GM23338 (cell line): ENCODE results near the gene TMEM250. TPM values are rescaled to one million over a fixed set of nuclear protein-coding genes. Genes with fewer than 3 reads are reported as not detected.

Experiments
- ATAC-seq: fragments of 200-7000 bp; cut with Tn5 transposase; 3 replicates; pipeline ENCODE4 v1.9.1; 2020
- DNase-seq: peaks from one replicate; pipeline ENCODE4 v3.0.0-alpha.2; 2015; ENCODE audit warnings: low spot score
- H2AFZ ChIP-seq: fragments of 200-600 bp; sonication (generic); 2 replicates; pipeline ENCODE4 v1.8.0; 2016; ENCODE audit warnings: antibody characterized with exemption, mild to moderate bottlenecking, moderate library complexity
- H3F3A ChIP-seq: fragments of 200-600 bp; sonication (generic); replicated peaks from 2 replicates; pipeline ENCODE4 v1.8.0; 2017; ENCODE audit warnings: antibody characterized with exemption, mixed run types, low read depth
- H3K27ac ChIP-seq: fragments of 200-600 bp; sonication (generic); 2 replicates; pipeline ENCODE4 v1.6.1; 2016; ENCODE audit warnings: low read depth
- H3K27me3 ChIP-seq: fragments of 200-600 bp; sonication (generic); 2 replicates; pipeline ENCODE4 v1.8.0; 2016; ENCODE audit warnings: mild to moderate bottlenecking, mixed run types, moderate library complexity; ENCODE audit not compliant: insufficient read depth
- H3K36me3 ChIP-seq: fragments of 200-600 bp; sonication (generic); 2 replicates; pipeline ENCODE4 v1.8.0; 2016; ENCODE audit warnings: mild to moderate bottlenecking; ENCODE audit not compliant: insufficient read depth
- H3K4me1 ChIP-seq: fragments of 200-600 bp; sonication (generic); 2 replicates; pipeline ENCODE4 v1.8.0; 2016; ENCODE audit warnings: mild to moderate bottlenecking, moderate library complexity; ENCODE audit not compliant: insufficient read depth
- H3K4me2 ChIP-seq: fragments of 200-600 bp; sonication (generic); 2 replicates; pipeline ENCODE4 v1.7.1; 2017; ENCODE audit warnings: mixed run types
- H3K4me3 ChIP-seq: fragments of 200-600 bp; sonication (generic); 2 replicates; pipeline ENCODE4 v1.6.1; 2016; ENCODE audit warnings: mixed run types
- H3K79me2 ChIP-seq: fragments of 200-600 bp; sonication (generic); replicated peaks from 2 replicates; pipeline ENCODE4 v1.8.0; 2017; ENCODE audit warnings: mild to moderate bottlenecking; ENCODE audit not compliant: insufficient read depth
- H3K9me2 ChIP-seq: fragments of 200-600 bp; sonication (generic); 2 replicates; pipeline ENCODE4 v1.8.0; 2017; ENCODE audit not compliant: insufficient read depth
- H4K20me1 ChIP-seq: fragments of 200-600 bp; sonication (generic); replicated peaks from 2 replicates; pipeline ENCODE4 v1.8.0; 2017; ENCODE audit warnings: mild to moderate bottlenecking; ENCODE audit not compliant: insufficient read depth
- H3K27ac Mint-ChIP-seq: 2 replicates; pipeline ENCODE4 v1.8.0; 2020; ENCODE audit warnings: inconsistent platforms, mild to moderate bottlenecking, moderate library complexity, mixed read lengths
- H3K27me3 Mint-ChIP-seq: 3 replicates; pipeline ENCODE4 v1.8.0; 2022; ENCODE audit warnings: low read depth, mild to moderate bottlenecking, moderate library complexity, mixed read lengths, inconsistent platforms; ENCODE audit not compliant: insufficient read depth, poor library complexity
- H3K36me3 Mint-ChIP-seq: 3 replicates; pipeline ENCODE4 v1.8.0; 2021; ENCODE audit warnings: low read depth, mild to moderate bottlenecking, inconsistent platforms, moderate library complexity, mixed read lengths
- H3K4me1 Mint-ChIP-seq: 3 replicates; pipeline ENCODE4 v1.8.0; 2020; ENCODE audit warnings: mild to moderate bottlenecking, inconsistent platforms, mixed read lengths
- H3K4me3 Mint-ChIP-seq: 3 replicates; pipeline ENCODE4 v1.8.0; 2021; ENCODE audit warnings: moderate library complexity, mild to moderate bottlenecking, inconsistent platforms, mixed read lengths
- H3K9me3 Mint-ChIP-seq: 3 replicates; pipeline ENCODE4 v1.8.0; 2020; ENCODE audit warnings: moderate library complexity, mild to moderate bottlenecking, inconsistent platforms, mixed read lengths
- JUNB ChIP-seq: IDR thresholded peaks from one replicate; pipeline ENCODE4 v1.6.1; 2016; ENCODE audit warnings: antibody characterized with exemption; ENCODE audit not compliant: unreplicated experiment
- POLR2AphosphoS5 ChIP-seq: IDR thresholded peaks from 2 replicates; pipeline ENCODE4 v1.6.1; 2016; ENCODE audit warnings: antibody characterized with exemption, low read depth
- ZNF114 ChIP-seq: fragments of 250-450 bp; sonication (Bioruptor Pico); IDR thresholded peaks from 2 replicates; pipeline ENCODE4 v1.5.0; 2020; ENCODE audit warnings: mild to moderate bottlenecking, moderate library complexity
- ZNF331 ChIP-seq: fragments of 250-450 bp; sonication (Bioruptor Pico); IDR thresholded peaks from 2 replicates; pipeline ENCODE4 v1.5.0; 2020; ENCODE audit warnings: low read depth, mild to moderate bottlenecking, moderate library complexity
- ZNF462 ChIP-seq: fragments of 250-450 bp; sonication (Bioruptor Pico); IDR thresholded peaks from 2 replicates; pipeline ENCODE4 v1.5.0; 2020; ENCODE audit warnings: mild to moderate bottlenecking, moderate library complexity
- polyA plus RNA-seq: library from polyadenylated mRNA; unstranded; fragments of >200 nt; fragmentation: Nextera tagmentation; extraction: Ambion mirVana; gene quantifications from 2 replicates; pipeline ENCODE4 v1.2.1, GENCODE V29; 2016
- total RNA-seq: library from RNA; depleted of rRNA; stranded (reverse); fragments of >200 nt; shearing (Covaris generic); gene quantifications from 2 replicates; pipeline ENCODE4 v1.2.3, GENCODE V29; 2014

The TMEM250 gene
- total and polyA plus RNA-seq, 2 experiments from 2014 or later: 12.2 to 39.2 TPM

GRCh38 chr9:136121801-136122200 lies 3.1 kb upstream of the TMEM250 start:
- peaks cover 4% of the 10 kb centered on the region; the same call in 1 of the 2 replicates for H3K9me2 ChIP-seq
- Mint-ChIP-seq H3K4me1 (no peaks in the 10 kb centered on the region), H3K4me3 (no peak overlapping the region), H3K27ac (no peak overlapping the region), H3K9me3 (no peaks in the 10 kb centered on the region), H3K36me3 (no peaks in the 10 kb centered on the region), H3K27me3 (peaks cover 10% of the 10 kb centered on the region)
- H3K4me3 ChIP-seq: no peak overlapping the region
- H3K27ac ChIP-seq: no peak overlapping the region
- no peaks in the 10 kb centered on the region for H3K36me3 ChIP-seq
- peaks cover 4% of the 10 kb centered on the region; the same call in 1 of the 2 replicates for H3K4me1 ChIP-seq
- ATAC-seq (no peak), DNase-seq (no peak)
- H3K79me2 ChIP-seq: no peaks in the 10 kb centered on the region; the same call in 1 of the 2 replicates
- no peak overlapping the region for H3K4me2 ChIP-seq
- H2AFZ ChIP-seq: no peak overlapping the region
- peaks cover 4% of the 10 kb centered on the region; the same call in 1 of the 2 replicates for H3F3A ChIP-seq
- H4K20me1 ChIP-seq: no peaks in the 10 kb centered on the region; the same call in 1 of the 2 replicates
- TF ChIP-seq JUNB: no peak
- TF ChIP-seq ZNF114 (CRISPR knock-in tag): no peak
- TF ChIP-seq ZNF331 (CRISPR knock-in tag): no peak
- no peaks in the 10 kb centered on the region for H3K27me3 ChIP-seq

- no peak overlapping the region for H3K27ac Mint-ChIP-seq
- H3F3A ChIP-seq: peaks cover 4% of the 10 kb centered on the region; the same call in 1 of the 2 replicates
- no peak overlapping the region for H3K4me3 Mint-ChIP-seq
These were observed 1.8 kb upstream of the TMEM250 start for GRCh38 chr9:136120438-136120844.

More at GRCh38 chr9:136120438-136120844, 1.8 kb upstream of the TMEM250 start:
- Histone ChIP-seq H3K79me2 (no peaks in the 10 kb centered on the region; the same call in 1 of the 2 replicates), H3K9me2 (peaks cover 3% of the 10 kb centered on the region; the same call in 1 of the 2 replicates), H3K27me3 (no peaks in the 10 kb centered on the region), H3K27ac (no peak overlapping the region), H4K20me1 (no peaks in the 10 kb centered on the region; the same call in 1 of the 2 replicates), H3K4me2 (no peak overlapping the region), H3K4me3 (no peak overlapping the region), H2AFZ (no peak overlapping the region), H3K4me1 (peaks cover 4% of the 10 kb centered on the region; the same call in 1 of the 2 replicates), H3K36me3 (no peaks in the 10 kb centered on the region)
- Mint-ChIP-seq H3K27me3 (peaks cover 10% of the 10 kb centered on the region), H3K9me3 (no peaks in the 10 kb centered on the region), H3K36me3 (no peaks in the 10 kb centered on the region; the same call in 2 of the 3 replicates), H3K4me1 (no peaks in the 10 kb centered on the region)
- peak; percentile 29; the same call in 1 of the 2 replicates for TF ChIP-seq POLR2AphosphoS5
- no peak for TF ChIP-seq ZNF462 (CRISPR knock-in tag)
- DNase-seq (no peak), ATAC-seq (no peak)
